Measurements from ENCODE around the gene AHCYL1. TPM values are rescaled to one million over a fixed set of nuclear protein-coding genes. Genes with fewer than 3 reads are reported as not detected.
"Not testable (repeated sequence)": the region's sequence is repeated elsewhere in the genome, so short reads cannot be mapped to it uniquely, and the experiment has no call there.

The AHCYL1 gene
- total RNA-seq: 10 to 100 TPM; 63.0 to 67.1 TPM

- ChIA-PET CTCF (interaction anchor here (0.6 to 8.0 kb wide), 41 partner anchors 8 to 480 kb away, joined by 3 to 247 read pairs (median 4); partner anchors contain the start of genes AMPD2, CSF1, GNAI3 and GNAT2), POLR2A (interaction anchor here (0.5 to 1.7 kb wide), 7 partner anchors 50 to 436 kb away, joined by 3 to 6 read pairs (median 4); partner anchors contain the start of gene GNAI3)
Measured at GRCh38 chr1:109984456-109985246, at the start of gene AHCYL1. Gene AHCYL1, plus strand, starts transcription at chr1:109984765. Its CDS starts 288 bp downstream, at chr1:109985053.

- CTCF ChIA-PET: interaction anchor here (0.6 kb wide), 1 partner anchor 15 kb away, joined by 3 read pairs; no protein-coding TSS in a partner anchor
- POLR2A ChIA-PET: no interaction called here
Measured at GRCh38 chr1:109935451-109935900, 49.1 kb upstream of the AHCYL1 start.

- POLR2A ChIA-PET: no interaction called here
- CTCF ChIA-PET: interaction anchor here (0.7 kb wide), 1 partner anchor 266 kb away, joined by 6 read pairs; no protein-coding TSS in a partner anchor
Measured at GRCh38 chr1:109937738-109938137, 46.8 kb upstream of the AHCYL1 start.

GRCh38 chr1:109938556-109938955, 46.0 kb upstream of the AHCYL1 start:
- CTCF ChIA-PET: no interaction called here
- POLR2A ChIA-PET: no interaction called here

- CTCF ChIA-PET: interaction anchor here (0.7 to 1.9 kb wide), 2 partner anchors 41 to 321 kb away, joined by 3 to 7 read pairs; partner anchors contain the start of gene AHCYL1
- POLR2A ChIA-PET: no interaction called here
Measured at GRCh38 chr1:109942434-109942833, 42.1 kb upstream of the AHCYL1 start.

GRCh38 chr1:109944541-109944940, 40.0 kb upstream of the AHCYL1 start:
- ChIA-PET POLR2A (no interaction called here), CTCF (interaction anchor here (0.7 to 1.4 kb wide), 2 partner anchors 96 to 168 kb away, joined by 3 to 4 read pairs; no protein-coding TSS in a partner anchor)

GRCh38 chr1:109946511-109946910, 38.1 kb upstream of the AHCYL1 start:
- CTCF ChIA-PET: interaction anchor here (0.9 kb wide), 1 partner anchor 23 kb away, joined by 4 read pairs; no protein-coding TSS in a partner anchor
- POLR2A ChIA-PET: no interaction called here

GRCh38 chr1:109947582-109948284, 36.8 kb upstream of the AHCYL1 start:
- ChIA-PET POLR2A (no interaction called here), CTCF (interaction anchor here (0.6 kb wide), 2 partner anchors 109 to 297 kb away, joined by 3 read pairs; no protein-coding TSS in a partner anchor)

- ChIA-PET POLR2A (no interaction called here), CTCF (no interaction called here)
Measured at GRCh38 chr1:109948285-109948630, 36.3 kb upstream of the AHCYL1 start.

- POLR2A ChIA-PET: no interaction called here
- CTCF ChIA-PET: interaction anchor here (1.7 kb wide), 1 partner anchor 34 kb away, joined by 4 read pairs; the partner anchor contains the start of gene AHCYL1
Measured at GRCh38 chr1:109950038-109950437, 34.5 kb upstream of the AHCYL1 start.

GRCh38 chr1:109950509-109950908, 34.1 kb upstream of the AHCYL1 start:
- CTCF ChIA-PET: interaction anchor here (1.7 kb wide), 1 partner anchor 34 kb away, joined by 4 read pairs; the partner anchor contains the start of gene AHCYL1
- POLR2A ChIA-PET: no interaction called here

- CTCF ChIA-PET, POLR2A ChIA-PET: not testable (repeated sequence)
Measured at GRCh38 chr1:109951501-109951900, 33.1 kb upstream of the AHCYL1 start.

- ChIA-PET POLR2A (no interaction called here), CTCF (interaction anchor here (1.5 kb wide), 1 partner anchor 177 kb away, joined by 4 read pairs; no protein-coding TSS in a partner anchor)
Measured at GRCh38 chr1:109954041-109954512, 30.5 kb upstream of the AHCYL1 start.

GRCh38 chr1:109959632-109959973, 25.0 kb upstream of the AHCYL1 start:
- POLR2A ChIA-PET: no interaction called here
- CTCF ChIA-PET: interaction anchor here (1.0 kb wide), 1 partner anchor 25 kb away, joined by 4 read pairs; the partner anchor contains the start of gene AHCYL1

GRCh38 chr1:109959974-109960744, 24.4 kb upstream of the AHCYL1 start:
- ChIA-PET POLR2A (no interaction called here), CTCF (no interaction called here)

GRCh38 chr1:109960745-109961094, 23.8 kb upstream of the AHCYL1 start:
- POLR2A ChIA-PET: no interaction called here

GRCh38 chr1:109963864-109964263, 20.7 kb upstream of the AHCYL1 start:
- CTCF ChIA-PET: no interaction called here
- POLR2A ChIA-PET: no interaction called here

More at GRCh38 chr1:109960745-109961094, 23.8 kb upstream of the AHCYL1 start:
- CTCF ChIA-PET: no interaction called here

GRCh38 chr1:109969146-109969829, 15.3 kb upstream of the AHCYL1 start:
- ChIA-PET POLR2A (no interaction called here), CTCF (interaction anchor here (0.7 kb wide), 1 partner anchor 788 kb away, joined by 6 read pairs; no protein-coding TSS in a partner anchor)

GRCh38 chr1:109969907-109970306, 14.7 kb upstream of the AHCYL1 start:
- CTCF ChIA-PET: no interaction called here
- POLR2A ChIA-PET: no interaction called here

Measured in activated CD8-positive, alpha-beta memory T cell treated with anti-CD3 and anti-CD28 coated beads for 36 hours (primary cell).